ENCODE measurements around the gene FLOT1. TPM values are rescaled to one million over a fixed set of nuclear protein-coding genes. Genes with fewer than 3 reads are reported as not detected.

Gene FLOT1
- total RNA-seq, 4 donors from 2014 or later, result 96.9 to 127 (median 117) TPM

DNA sequence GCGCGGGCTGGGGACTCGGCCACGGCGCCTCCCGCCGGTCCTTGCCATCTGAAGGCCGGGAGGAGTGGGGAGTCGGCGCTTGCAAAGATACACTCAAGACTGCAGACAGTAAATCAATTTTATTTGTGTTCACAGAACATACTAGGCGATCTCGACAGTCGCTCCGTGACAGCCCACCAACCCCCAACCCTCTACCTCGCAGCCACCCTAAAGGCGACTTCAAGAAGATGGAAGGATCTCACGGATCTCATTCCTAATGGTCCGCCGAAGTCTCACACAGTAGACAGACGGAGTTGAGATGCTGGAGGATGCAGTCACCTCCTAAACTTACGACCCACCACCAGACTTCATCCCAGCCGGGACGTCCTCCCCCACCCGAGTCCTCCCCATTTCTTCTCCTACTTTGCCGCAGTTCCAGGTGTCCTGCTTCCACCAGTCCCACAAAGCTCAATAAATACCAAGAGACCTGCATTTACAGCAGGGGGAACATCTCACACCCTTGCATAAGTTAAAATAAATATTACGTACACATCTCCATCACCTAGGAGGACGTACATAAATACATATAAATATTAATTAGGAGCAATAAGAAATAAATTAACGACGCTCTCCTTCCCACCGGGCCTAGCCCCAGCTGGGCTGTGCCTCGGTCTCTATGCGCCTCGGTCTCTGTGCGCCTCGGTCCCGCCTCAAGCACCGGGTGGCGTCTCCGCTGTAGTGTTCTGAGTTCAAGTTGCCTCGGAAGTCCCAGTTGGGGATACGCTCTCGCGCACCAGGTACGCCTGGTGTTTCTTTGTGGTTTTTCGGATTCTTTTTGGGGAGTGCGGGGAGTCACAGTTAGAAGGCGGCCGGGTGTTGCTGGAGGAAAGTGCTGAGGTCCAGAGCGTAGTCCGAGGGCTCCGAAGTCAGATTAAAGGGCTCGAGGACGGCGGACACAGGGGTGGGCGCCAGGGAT, 889 bp upstream of the FLOT1 start:
- DNase-seq, result no peak
- in situ Hi-C loops (cut with MboI; ENCODE audit: low sequenced_read_pairs in 4 of 4), result loop anchor here in 3 of 4 donors (10.0 to 25.0 kb wide), 3 partner anchors 81 to 144 kb away; partner anchors contain the start of gene DDR1 (in 1 of the 3)
- peak; percentile 18 to 33 for ATAC-seq

GRCh38 chr6:30741789-30742315, 635 bp downstream of the FLOT1 start:
- DNase-seq, result no peak
- peaks cover 0 to 43% of the 10 kb centered on the region in 2 donors for H3K36me3 ChIP-seq
- peak overlapping the region; percentile 86 to 94 (median 86) for H3K27ac ChIP-seq
- no peaks in the 10 kb centered on the region for H3K9me3 ChIP-seq
- peaks cover 22 to 24% of the 10 kb centered on the region in 2 donors for H3K4me1 ChIP-seq
- in situ Hi-C loops (cut with MboI; ENCODE audit: low sequenced_read_pairs in 4 of 4), result loop anchor here in 3 of 4 donors (10.0 to 25.0 kb wide), 3 partner anchors 83 to 145 kb away; partner anchors contain the start of gene DDR1 (in 1 of the 3)
- TF ChIP-seq POLR2A (IDR thresholded peaks at IDR 0.05) (no peak), CTCF (IDR thresholded peaks at IDR 0.05 in 4 of 5, conservative IDR thresholded peaks at IDR 0.05 in 1 of 5) (no peak)
- peak overlapping the region; percentile 63 to 83 (median 74) for H3K4me3 ChIP-seq
- ATAC-seq, result no peak
- intact Hi-C loops (cut with DNase I; ENCODE audit: low total_unique reads), result loop anchor here (2.0 to 10.0 kb wide), 3 partner anchors 21 to 345 kb away; partner anchors contain the start of genes TUBB and VARS2
- H3K27me3 ChIP-seq, result no peaks in the 10 kb centered on the region

More for the DNA sequence above, 889 bp upstream of the FLOT1 start:
- Histone ChIP-seq H3K9me3 (no peaks in the 10 kb centered on the region), H3K36me3 (peaks cover 0 to 28% of the 10 kb centered on the region in 2 donors), H3K4me1 (peaks cover 20 to 22% of the 10 kb centered on the region in 2 donors), H3K27ac (peak overlapping the region; percentile 86 to 94 (median 86)), H3K27me3 (no peaks in the 10 kb centered on the region), H3K4me3 (peak overlapping the region; percentile 63 to 83 (median 74))
- intact Hi-C loops (cut with DNase I; ENCODE audit: low total_unique reads), result loop anchor here (1.0 to 10.0 kb wide), 8 partner anchors 9 to 344 kb away; partner anchors contain the start of genes TUBB and VARS2
- TF ChIP-seq CTCF (IDR thresholded peaks at IDR 0.05 in 4 of 5, conservative IDR thresholded peaks at IDR 0.05 in 1 of 5), result no peak
- TF ChIP-seq POLR2A (IDR thresholded peaks at IDR 0.05), result peak in 1 of 2 donors; percentile 7

DNA sequence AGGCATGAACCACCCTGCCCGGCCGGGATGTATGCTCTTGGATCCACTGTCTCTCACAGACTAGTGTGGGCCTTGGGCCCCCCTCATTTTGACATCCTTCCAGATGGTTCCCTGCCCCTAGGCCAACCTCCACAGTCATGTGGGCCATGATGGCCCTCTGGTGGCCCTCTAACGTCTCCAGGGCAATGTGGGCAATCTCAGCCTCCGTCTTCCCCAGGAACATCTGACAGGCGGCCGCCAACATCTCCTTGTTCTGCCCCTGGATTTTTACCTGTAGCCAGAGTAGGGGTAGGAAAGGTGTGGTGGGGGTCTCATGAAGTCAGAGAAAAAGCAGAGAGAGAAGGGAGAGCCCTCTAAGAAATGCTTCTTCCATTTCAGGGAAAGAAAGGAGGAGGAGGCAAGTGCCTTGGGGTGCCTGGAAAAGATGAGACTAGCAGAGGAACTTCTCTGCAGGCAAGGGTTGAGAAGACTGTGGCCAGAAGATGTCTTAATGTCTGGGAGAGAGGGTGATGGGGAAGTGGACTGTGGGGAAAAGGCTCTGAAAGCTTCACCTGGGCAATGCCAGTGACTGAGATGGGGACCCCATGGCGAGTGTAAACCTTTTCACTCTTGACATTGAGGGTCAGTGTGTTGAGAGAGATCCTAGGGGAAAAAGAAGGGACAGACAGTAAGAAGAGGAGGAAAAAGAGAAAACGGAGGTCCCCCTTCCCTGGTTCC, 1.3 kb downstream of the FLOT1 start:
- no peak for TF ChIP-seq CTCF (IDR thresholded peaks at IDR 0.05 in 4 of 5, conservative IDR thresholded peaks at IDR 0.05 in 1 of 5)
- peaks cover 0 to 49% of the 10 kb centered on the region in 2 donors for H3K36me3 ChIP-seq

GRCh38 chr6:30740540-30740870, 2.0 kb downstream of the FLOT1 start:
- ATAC-seq (no peak), DNase-seq (no peak)
- peaks cover 22 to 24% of the 10 kb centered on the region in 2 donors for H3K4me1 ChIP-seq
- H3K4me3 ChIP-seq, result no peak overlapping the region
- in situ Hi-C loops (cut with MboI; ENCODE audit: low sequenced_read_pairs in 4 of 4), result loop anchor here in 3 of 4 donors (10.0 to 25.0 kb wide), 3 partner anchors 84 to 147 kb away; partner anchors contain the start of gene DDR1 (in 1 of the 3)
- no peak overlapping the region for H3K27ac ChIP-seq
- no peaks in the 10 kb centered on the region for H3K27me3 ChIP-seq
- no peak for TF ChIP-seq CTCF (IDR thresholded peaks at IDR 0.05 in 4 of 5, conservative IDR thresholded peaks at IDR 0.05 in 1 of 5)
- no peak for TF ChIP-seq POLR2A (IDR thresholded peaks at IDR 0.05)
- H3K9me3 ChIP-seq, result no peaks in the 10 kb centered on the region
- intact Hi-C loops (cut with DNase I; ENCODE audit: low total_unique reads), result loop anchor here (5.0 to 10.0 kb wide), 2 partner anchors 174 to 347 kb away; partner anchors contain the start of gene VARS2
- H3K36me3 ChIP-seq, result peaks cover 0 to 56% of the 10 kb centered on the region in 2 donors

More for the DNA sequence above, 1.3 kb downstream of the FLOT1 start:
- DNase-seq (no peak), ATAC-seq (no peak)
- Histone ChIP-seq H3K27me3 (no peaks in the 10 kb centered on the region), H3K4me3 (peak overlapping the region; percentile 63 to 83 (median 74)), H3K4me1 (peaks cover 22 to 24% of the 10 kb centered on the region in 2 donors), H3K9me3 (no peaks in the 10 kb centered on the region), H3K27ac (peak overlapping the region; percentile 86 to 94 (median 86))
- in situ Hi-C loops (cut with MboI; ENCODE audit: low sequenced_read_pairs in 4 of 4), result loop anchor here in 3 of 4 donors (10.0 to 25.0 kb wide), 3 partner anchors 84 to 146 kb away; partner anchors contain the start of gene DDR1 (in 1 of the 3)
- intact Hi-C loops (cut with DNase I; ENCODE audit: low total_unique reads), result loop anchor here (5.0 to 10.0 kb wide), 2 partner anchors 174 to 346 kb away; partner anchors contain the start of gene VARS2
